ENCODE results near the gene VNN1.

DNA sequence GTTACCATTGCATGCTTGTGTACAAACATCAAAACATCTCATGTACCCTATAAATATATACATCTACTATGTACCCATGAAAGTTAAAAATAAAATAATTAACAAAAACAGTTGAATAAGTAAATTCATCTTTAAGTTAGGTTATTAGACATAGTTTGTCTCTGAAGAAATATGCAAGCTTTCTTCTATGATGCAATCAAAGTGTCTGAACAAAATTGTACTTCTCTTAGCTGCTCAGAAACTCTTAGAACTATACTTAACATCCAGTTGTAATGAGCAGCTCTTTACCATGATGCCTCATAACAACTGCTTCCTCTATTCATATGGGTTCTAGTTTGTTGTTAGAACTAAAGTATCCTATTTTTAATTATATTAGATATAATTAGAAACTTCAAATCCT, 5.9 kb downstream of the VNN1 start:
- no peak for TF ChIP-seq ZNF70 (CRISPR knock-in tag; IDR thresholded peaks at IDR 0.05)
- TF ChIP-seq, protein P1, sequence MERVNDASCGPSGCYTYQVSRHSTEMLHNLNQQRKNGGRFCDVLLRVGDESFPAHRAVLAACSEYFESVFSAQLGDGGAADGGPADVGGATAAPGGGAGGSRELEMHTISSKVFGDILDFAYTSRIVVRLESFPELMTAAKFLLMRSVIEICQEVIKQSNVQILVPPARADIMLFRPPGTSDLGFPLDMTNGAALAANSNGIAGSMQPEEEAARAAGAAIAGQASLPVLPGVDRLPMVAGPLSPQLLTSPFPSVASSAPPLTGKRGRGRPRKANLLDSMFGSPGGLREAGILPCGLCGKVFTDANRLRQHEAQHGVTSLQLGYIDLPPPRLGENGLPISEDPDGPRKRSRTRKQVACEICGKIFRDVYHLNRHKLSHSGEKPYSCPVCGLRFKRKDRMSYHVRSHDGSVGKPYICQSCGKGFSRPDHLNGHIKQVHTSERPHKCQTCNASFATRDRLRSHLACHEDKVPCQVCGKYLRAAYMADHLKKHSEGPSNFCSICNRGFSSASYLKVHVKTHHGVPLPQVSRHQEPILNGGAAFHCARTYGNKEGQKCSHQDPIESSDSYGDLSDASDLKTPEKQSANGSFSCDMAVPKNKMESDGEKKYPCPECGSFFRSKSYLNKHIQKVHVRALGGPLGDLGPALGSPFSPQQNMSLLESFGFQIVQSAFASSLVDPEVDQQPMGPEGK (CRISPR knock-in tag; IDR thresholded peaks at IDR 0.05; ENCODE audit: borderline replicate concordance): no peak
- no peak for TF ChIP-seq RARB (CRISPR knock-in tag; IDR thresholded peaks at IDR 0.05)

All from SK-N-SH treated with all-trans-retinoic acid at 6 μM for 48 hours (cell line).